Adrenal gland (tissue), 5 donors: ENCODE results near the gene KCTD13.

Experiments used
- POLR2A ChIP-seq, 2 donors: fragments of 450-650 bp; IDR thresholded peaks; one replicate each; pipeline ENCODE4 v1.6.1; 2017; ENCODE audit warnings: antibody characterized with exemption in 2 of 2, mild to moderate bottlenecking in 2 of 2, moderate library complexity in 1 of 2
- TF ChIP-seq, protein P1 (sequence below), 6 experiments: fragments of 450-650 bp in 4 of 6; fragments of 200-600 bp in 2 of 6; sonication (generic) in 1 of 6; IDR thresholded peaks; 1 replicate in 5 of 6; 2 replicates in 1 of 6; pipeline versions ENCODE4 v1.5.1 to v1.8.0; 2016 to 2021; ENCODE audit warnings: antibody characterized with exemption in 6 of 6, mild to moderate bottlenecking in 2 of 6, moderate library complexity in 1 of 6
- donor health status: DM: no; HTN: no; CAD: no.

DNA sequence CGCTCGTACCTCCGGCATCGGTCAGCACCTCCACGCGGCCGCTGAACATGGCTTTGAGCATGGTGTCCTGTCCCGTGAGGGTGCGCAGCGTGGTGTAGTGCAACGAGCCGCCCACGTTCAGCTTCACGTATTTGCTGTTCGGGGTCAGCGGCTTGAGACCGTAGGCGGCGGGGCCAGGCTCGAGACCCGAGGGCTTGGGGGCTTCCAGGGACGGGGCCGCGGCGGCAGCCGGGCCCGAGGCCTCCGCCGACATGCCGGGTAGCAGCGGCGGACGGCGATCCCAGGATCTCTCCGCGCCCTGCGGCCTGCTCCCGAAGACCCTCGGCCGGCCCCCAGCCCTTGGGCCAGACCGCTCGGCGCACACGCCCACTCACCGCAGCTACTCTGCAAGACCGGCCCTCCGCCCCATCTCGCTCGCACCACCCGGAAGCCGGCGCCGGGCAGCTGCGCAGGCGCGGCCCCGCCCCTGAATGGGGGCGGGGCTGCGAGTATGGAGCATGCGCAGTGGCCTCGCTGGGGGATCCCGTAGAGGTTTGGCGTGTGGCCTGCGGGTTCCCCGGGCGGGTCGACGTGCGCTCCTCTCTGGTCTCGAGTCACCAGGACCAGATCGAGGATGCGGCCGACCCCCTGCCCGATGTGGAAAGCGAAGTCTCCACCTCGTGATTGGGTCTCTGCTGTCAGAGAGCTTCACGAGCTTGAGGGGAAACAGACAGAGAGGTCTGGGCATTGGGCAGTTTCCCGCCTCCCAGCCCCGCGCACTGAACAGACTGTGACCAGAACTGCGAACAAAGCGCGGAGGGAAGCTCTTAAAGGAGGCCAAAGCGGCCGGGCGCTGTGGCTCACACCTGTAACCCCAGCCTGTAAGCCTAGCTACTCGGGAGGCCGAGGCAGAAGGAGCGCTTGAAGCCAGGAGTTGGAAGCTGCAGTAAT lies at the start of gene KCTD13:
- TF ChIP-seq, protein P1, sequence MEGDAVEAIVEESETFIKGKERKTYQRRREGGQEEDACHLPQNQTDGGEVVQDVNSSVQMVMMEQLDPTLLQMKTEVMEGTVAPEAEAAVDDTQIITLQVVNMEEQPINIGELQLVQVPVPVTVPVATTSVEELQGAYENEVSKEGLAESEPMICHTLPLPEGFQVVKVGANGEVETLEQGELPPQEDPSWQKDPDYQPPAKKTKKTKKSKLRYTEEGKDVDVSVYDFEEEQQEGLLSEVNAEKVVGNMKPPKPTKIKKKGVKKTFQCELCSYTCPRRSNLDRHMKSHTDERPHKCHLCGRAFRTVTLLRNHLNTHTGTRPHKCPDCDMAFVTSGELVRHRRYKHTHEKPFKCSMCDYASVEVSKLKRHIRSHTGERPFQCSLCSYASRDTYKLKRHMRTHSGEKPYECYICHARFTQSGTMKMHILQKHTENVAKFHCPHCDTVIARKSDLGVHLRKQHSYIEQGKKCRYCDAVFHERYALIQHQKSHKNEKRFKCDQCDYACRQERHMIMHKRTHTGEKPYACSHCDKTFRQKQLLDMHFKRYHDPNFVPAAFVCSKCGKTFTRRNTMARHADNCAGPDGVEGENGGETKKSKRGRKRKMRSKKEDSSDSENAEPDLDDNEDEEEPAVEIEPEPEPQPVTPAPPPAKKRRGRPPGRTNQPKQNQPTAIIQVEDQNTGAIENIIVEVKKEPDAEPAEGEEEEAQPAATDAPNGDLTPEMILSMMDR (IDR thresholded peaks at IDR 0.05): no peak
- TF ChIP-seq POLR2A (IDR thresholded peaks at IDR 0.05): peak; percentile 60 to 88
